Stimulated activated CD8-positive, alpha-beta memory T cell treated with anti-CD3 and anti-CD28 coated beads, Interleukin-2, amount 100 ng/mL, for 48 hours (primary cell): ENCODE results near the gene HSPG2.
"Not testable (repeated sequence)": the region's sequence is repeated elsewhere in the genome, so short reads cannot be mapped to it uniquely, and the experiment has no call there.

Source experiments
- DNase-seq, 2 donors: peaks; one replicate each; pipeline ENCODE4 v3.0.0-alpha.2; 2020; ENCODE audit warnings: low read depth in 2 of 2

Gene HSPG2

GRCh38 chr1:21843208-21843607, 93.9 kb downstream of the HSPG2 start:
- no peak for DNase-seq

DNA sequence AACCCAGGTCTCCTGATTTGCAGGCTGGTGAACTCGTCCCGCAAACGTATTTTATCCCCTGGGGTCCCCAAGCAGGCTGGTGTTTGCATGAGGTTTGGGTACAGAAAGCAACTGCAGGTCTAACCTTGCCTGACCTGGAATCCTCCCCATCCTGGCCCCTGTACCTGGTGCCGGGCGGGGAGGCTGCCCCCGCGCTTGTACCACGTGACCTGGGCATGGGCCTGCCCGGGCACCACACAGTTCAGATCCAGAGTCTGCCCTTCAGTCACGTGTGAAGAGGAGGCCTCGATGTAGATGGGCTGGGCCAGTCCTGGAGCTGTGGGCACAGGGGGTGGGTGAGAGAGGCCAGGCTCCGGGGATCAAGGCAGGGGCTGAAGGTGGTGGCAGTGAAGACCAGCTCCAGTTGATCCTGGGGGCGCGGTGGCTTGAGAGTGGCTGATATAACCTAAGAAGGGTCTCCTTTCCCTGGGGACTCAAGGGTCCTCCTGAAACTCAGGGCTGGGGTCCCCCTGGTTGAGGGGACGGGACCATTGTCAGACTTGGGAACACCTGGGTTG, 94.4 kb downstream of the HSPG2 start:
- DNase-seq = no peak

DNA sequence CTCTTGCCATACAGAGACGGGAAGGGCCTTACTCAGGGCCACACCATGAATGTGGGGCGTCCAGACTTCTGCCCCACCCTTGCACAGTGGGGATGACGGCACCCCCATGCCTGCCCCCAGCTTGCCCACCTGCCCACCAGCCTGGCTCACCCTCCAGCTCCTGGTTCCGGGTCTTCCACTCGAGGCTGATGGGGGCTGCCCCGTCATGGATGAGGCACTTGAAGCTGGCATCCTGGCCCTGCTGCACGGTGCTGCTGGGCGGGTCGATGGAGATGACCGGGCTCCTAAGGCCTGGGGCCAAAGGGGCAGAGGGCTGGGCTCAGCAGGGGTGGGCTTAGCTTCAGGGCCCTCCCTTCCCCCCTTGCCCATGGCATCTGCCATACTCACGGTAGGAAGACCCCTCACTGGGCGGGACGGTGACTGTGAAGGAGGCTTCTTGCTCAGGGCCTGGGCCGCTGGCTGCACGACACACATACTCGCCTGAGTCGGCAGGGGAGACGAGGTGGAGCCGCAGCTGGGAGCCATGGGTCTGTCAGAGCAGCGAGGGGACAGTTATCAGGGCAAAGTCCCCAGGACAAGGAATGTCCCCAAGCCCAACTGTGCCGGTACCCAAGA, 95.2 kb downstream of the HSPG2 start:
- no peak for DNase-seq

DNA sequence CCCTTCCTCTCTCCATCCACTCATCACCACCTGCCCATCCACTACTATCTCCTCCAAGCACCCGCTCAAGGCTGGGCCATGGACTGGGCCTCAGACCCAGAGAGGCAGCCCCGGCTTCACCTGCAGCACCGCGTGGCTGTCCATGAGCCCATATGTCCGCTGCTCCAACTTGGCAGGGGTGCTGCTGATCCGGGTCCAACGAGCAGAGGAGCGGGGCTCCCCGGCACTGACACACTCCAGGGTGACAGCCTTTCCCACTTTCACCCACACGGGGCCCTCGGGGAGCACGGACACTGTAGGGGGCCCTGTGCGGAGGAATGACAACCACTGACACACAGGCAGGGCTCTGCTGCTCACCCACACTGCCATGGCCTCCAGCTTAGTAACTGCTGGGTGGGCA, 96.1 kb downstream of the HSPG2 start:
- DNase-seq = no peak

DNA sequence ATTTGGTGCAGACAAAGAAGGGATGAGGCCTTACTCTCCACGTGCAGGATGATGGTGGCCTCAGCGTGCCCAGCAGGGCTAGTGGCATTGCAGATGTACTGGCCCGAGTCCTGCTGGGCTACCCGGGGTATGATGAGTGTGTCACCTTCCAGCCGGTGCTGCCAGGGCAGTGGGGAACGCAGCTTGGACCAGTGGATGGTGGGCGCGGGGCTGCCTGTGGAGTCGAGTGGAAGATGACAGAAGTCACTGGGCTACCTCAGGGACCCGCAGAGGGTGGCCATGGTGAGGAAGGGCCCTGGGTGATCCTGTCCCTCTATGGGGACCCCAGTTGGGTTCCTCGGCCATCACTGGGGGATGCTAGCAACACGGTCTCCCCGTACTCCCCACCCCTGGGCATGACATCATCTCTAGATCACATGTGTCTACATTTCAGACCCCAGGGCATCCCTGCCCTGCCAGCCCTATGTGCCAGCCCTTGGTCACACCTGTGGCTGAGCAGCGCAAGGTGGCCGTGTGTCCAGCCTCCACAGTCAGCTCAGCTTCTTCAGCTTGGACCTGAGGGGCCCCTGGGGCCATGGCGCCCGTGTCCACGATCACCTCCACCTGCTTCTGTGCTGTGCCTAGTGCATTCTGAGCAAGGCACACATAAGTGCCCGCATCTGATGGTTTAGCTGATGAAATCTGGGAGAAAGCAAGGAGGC, 97.6 kb downstream of the HSPG2 start:
- no peak for DNase-seq

GRCh38 chr1:21838359-21839157, 98.6 kb downstream of the HSPG2 start:
- DNase-seq = no peak

DNA sequence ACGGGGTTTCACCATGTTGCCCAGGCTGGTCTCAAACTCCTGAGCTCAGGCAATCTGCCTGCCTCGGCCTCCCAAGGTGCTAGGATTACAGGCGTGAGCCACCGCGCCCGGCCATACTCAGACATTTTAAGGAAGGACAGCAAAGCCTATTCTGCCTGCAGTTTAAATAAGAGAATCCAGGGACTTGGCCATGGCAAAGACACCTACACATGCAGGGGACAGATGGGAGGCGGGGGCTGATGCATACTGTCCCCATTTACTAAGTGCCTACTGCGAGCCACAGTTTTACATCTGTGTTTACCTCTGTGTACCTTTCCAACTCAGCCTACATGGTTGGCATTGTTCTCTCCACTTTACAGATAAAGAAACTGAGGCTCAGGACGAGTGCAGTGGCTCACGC, 99.6 kb downstream of the HSPG2 start:
- DNase-seq = no peak

DNA sequence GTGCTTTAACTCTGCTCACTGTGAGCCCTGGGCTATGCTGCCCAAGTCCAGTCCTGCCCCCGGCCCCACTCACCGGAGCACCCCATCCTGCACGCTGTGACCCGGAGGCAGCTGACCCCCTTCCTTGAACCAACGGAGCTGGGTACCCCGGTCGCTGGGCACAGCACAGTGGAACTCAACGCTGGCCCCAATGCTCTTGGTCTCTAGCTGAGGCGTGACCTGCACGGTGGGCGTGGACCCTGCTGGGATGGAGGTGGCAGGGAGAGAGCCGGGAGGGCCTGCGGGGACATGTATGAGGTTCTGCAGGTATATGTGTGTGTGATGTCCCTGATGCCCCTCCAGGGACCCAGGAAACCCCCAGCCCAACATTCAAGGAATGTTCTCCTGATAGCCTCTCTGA, 100.4 kb downstream of the HSPG2 start:
- DNase-seq = no peak

DNA sequence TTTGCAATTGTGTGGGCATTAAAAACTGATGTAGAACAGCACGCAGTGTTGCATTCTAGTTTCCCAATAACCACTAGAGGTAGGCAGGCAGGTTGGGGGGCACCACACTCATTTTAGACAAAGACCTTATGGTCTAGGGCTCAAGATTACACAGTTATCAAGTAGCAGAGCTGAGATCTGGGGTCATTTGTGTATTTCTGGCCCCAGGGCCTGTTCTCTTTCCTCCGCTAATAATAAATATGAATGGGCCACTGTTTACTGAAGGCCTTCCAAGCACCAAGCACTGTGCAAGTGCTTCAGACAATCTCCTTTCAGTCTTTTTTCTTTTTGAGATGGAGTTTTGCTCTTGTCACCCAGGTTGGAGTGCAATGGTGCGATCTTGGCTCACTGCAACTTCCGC, 101.1 kb downstream of the HSPG2 start:
- DNase-seq = no peak

- DNase-seq = no peak
These were observed 102.4 kb downstream of the HSPG2 start for GRCh38 chr1:21834666-21835065.

GRCh38 chr1:21834094-21834493, 103.0 kb downstream of the HSPG2 start:
- no peak for DNase-seq

DNA sequence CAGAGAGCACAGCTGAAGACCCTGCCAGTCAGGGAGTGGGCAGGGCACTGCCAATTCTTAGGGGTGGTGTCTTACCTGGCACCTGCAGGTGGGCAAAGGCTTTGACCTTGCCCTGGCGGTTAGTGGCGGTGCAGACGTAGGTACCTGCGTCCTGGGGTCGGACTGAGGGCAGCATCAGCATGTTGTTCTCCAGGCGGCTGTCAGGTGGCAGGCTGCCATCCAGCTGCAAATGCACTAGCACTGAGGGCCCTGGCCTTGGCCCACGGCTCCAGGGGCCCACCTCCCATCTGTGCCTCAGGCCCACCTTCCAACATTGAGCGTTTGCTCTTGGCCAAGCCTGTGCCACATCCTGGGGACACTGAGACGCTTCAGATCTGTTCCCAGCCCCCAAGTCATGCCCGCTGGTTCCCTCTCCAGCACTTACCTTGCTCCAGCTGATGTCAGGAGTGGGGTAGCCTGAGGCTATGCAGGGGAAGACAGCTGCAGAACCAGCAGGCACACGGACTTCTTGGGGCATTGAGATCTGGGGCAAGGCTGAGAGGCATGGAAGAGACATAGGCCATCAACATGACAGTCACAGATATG, 103.6 kb downstream of the HSPG2 start:
- DNase-seq = no peak

GRCh38 chr1:21831454-21831970, 105.6 kb downstream of the HSPG2 start:
- no peak for DNase-seq

DNA sequence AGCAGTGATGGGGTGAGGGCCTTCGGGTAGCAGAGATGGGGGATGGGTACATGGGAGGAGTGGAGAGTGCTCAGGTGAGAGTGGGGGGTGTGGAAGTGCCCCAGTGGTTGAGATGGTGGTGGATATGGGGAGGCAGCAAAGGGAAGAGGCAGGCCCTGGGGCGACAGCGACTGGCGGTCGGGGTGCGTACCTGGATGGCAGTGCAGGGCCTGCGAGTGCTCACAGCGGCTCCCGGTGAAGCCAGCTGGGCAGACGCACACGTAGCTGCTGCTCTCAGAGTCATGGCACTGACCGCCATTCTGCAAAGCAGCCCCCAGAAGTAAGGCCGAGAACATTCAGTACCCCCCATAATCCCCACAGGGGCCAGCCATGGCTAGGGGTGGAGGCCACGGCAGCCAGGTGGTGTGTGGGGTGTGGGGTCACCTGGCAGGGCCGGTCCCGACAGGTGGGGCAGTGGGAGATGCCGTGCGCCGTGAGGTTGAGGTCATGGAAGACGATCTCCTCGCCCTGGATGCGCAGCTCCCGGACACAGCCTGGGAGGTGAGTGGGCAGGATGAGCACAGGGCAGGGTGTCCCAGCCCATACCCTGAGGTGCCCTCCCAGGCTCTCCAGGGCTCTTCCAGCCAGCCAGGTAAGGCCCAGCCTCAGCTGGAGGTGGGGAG, 106.2 kb downstream of the HSPG2 start:
- DNase-seq = no peak

DNA sequence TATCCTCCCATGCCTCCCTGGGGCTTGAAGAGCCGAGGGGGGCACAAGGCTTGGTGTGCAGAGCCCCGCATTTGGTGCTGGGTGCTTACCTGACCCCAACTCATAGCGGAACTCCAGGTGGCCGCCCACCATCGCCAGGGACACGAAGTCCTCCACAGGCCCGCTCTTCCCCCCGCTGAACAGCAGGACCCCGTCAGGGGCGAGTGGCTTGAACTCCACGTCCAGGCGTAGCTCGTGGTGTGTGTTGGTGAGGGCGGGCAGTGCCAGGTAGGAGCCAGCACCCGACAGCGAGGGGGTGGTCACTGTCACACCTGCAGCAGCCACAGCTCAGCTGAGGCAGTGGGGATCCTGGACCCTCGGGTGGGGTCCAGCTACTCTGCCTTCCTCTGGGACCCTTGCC, 107.8 kb downstream of the HSPG2 start:
- no peak for DNase-seq

DNA sequence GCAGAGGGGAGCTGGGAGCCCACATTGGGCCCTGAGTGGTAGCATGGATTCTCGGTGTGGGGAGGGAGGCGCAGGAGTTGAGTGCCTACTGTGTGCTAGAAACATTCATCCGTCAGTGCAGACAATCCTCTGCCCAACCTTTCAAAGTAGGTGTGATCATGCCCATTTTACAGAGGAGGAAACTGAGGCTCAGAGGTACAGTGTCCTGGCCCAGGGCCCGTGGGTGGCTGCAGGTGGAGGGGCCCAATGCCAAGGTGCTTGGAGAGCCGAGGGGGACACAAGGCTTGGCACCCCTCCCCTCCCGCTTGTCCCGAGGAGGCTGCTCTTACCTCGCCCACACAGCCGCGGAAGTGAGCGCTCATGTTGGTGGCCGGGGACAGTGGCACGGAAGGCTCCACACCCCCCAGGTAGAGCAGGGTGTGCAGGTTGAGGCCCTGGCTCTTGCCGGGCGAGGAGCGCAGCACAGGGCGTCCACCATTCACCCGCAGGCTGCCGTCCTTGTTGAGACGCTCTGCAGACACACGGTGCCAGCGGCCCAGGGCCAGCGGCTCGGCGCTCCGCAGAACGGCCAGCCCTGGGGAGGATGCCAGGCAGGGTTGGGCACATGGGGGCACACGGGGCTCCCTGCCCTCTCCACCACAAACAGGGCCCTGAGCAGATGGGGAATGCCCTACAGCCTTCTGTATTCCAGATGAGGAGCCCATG, 108.5 kb downstream of the HSPG2 start:
- no peak for DNase-seq

- no peak for DNase-seq
These were observed 109.0 kb downstream of the HSPG2 start for GRCh38 chr1:21828075-21828474.

- no peak for DNase-seq
These were observed 109.9 kb downstream of the HSPG2 start for GRCh38 chr1:21827141-21827679.

GRCh38 chr1:21826694-21827093, 110.4 kb downstream of the HSPG2 start:
- DNase-seq = not testable (repeated sequence)

GRCh38 chr1:21825393-21825792, 111.7 kb downstream of the HSPG2 start:
- no peak for DNase-seq

GRCh38 chr1:21824926-21825325, 112.2 kb downstream of the HSPG2 start:
- DNase-seq = no peak
